CD4-positive, alpha-beta T cell treated with Interleukin-17A for 1 hour (primary cell): ENCODE data around the gene GAB2.

Source experiments
- DNase-seq: peaks from one replicate; pipeline ENCODE4 v3.0.0-alpha.2; 2020

The GAB2 gene

GRCh38 chr11:78170874-78171549, 246.6 kb downstream of the GAB2 start:
- DNase-seq = no peak

GRCh38 chr11:78170413-78170812, 247.2 kb downstream of the GAB2 start:
- no peak for DNase-seq

- no peak for DNase-seq
Measured at GRCh38 chr11:78168539-78169477, 248.8 kb downstream of the GAB2 start.

GRCh38 chr11:78166855-78167469, 250.7 kb downstream of the GAB2 start:
- no peak for DNase-seq
